BE2C (cell line): ENCODE results near the gene ABTB2.

Experiments
- DNase-seq: peaks from one replicate; pipeline ENCODE4 v3.0.0-alpha.2; 2020
- H3K27me3 ChIP-seq: fragments of 250-450 bp; sonication (Bioruptor Pico); 2 replicates; pipeline ENCODE4 v1.5.1; 2020; ENCODE audit warnings: mild to moderate bottlenecking
- H3K36me3 ChIP-seq: fragments of 250-450 bp; sonication (Bioruptor Pico); 2 replicates; pipeline ENCODE4 v1.5.1; 2020; ENCODE audit warnings: mild to moderate bottlenecking
- H3K4me1 ChIP-seq: fragments of 250-450 bp; sonication (Bioruptor Pico); 2 replicates; pipeline ENCODE4 v1.5.1; 2020
- H3K4me3 ChIP-seq: 2 replicates; pipeline ENCODE4 v1.5.1; 2011; ENCODE audit warnings: low read depth, low read length
- H3K9me3 ChIP-seq: fragments of 250-450 bp; sonication (Bioruptor Pico); 2 replicates; pipeline ENCODE4 v1.5.1; 2020
- CTCF ChIP-seq: IDR thresholded peaks from 2 replicates; pipeline ENCODE4 v1.5.1; 2012; ENCODE audit warnings: mild to moderate bottlenecking, low read depth, low read length

The ABTB2 gene

GRCh38 chr11:34145073-34145472 lies 212.7 kb downstream of the ABTB2 start:
- no peaks in the 10 kb centered on the region for H3K4me1 ChIP-seq
- H3K36me3 ChIP-seq: peaks cover 39% of the 10 kb centered on the region
- H3K9me3 ChIP-seq: no peaks in the 10 kb centered on the region
- no peaks in the 10 kb centered on the region for H3K27me3 ChIP-seq
- no peak overlapping the region for H3K4me3 ChIP-seq
- no peak for DNase-seq
- TF ChIP-seq CTCF: no peak

DNA sequence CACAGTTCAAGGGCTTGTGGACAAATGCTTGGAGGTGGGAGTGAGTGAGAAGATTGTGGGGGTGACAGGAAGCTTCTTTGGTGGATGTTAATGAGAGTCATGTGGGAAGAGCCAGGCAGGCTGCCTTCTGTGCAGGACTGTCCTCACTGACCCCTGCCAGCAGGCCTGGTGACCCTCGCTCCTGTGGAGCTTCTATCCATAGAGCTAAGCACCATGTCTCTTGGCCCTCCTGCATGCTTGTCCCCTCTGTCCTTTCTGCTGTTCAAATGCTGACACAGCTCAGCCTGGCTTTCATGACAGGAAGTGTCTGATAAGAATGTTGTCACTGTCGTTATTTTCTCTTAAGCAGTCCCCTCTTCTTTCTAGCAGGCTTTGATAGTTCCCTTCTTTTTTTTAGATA lies 214.8 kb downstream of the ABTB2 start:
- Histone ChIP-seq H3K9me3 (no peaks in the 10 kb centered on the region), H3K36me3 (peaks cover 42% of the 10 kb centered on the region), H3K4me3 (no peak overlapping the region), H3K27me3 (no peaks in the 10 kb centered on the region), H3K4me1 (no peaks in the 10 kb centered on the region)
- no peak for TF ChIP-seq CTCF
- DNase-seq: no peak

GRCh38 chr11:34140149-34140548 lies 217.7 kb downstream of the ABTB2 start:
- Histone ChIP-seq H3K27me3 (no peaks in the 10 kb centered on the region), H3K9me3 (no peaks in the 10 kb centered on the region), H3K4me1 (no peaks in the 10 kb centered on the region), H3K36me3 (peaks cover 45% of the 10 kb centered on the region), H3K4me3 (no peak overlapping the region)
- no peak for DNase-seq
- TF ChIP-seq CTCF: no peak

GRCh38 chr11:34139346-34139745 lies 218.5 kb downstream of the ABTB2 start:
- Histone ChIP-seq H3K36me3 (peaks cover 49% of the 10 kb centered on the region), H3K4me3 (no peak overlapping the region), H3K9me3 (no peaks in the 10 kb centered on the region), H3K27me3 (no peaks in the 10 kb centered on the region), H3K4me1 (no peaks in the 10 kb centered on the region)
- no peak for TF ChIP-seq CTCF
- DNase-seq: no peak

DNA sequence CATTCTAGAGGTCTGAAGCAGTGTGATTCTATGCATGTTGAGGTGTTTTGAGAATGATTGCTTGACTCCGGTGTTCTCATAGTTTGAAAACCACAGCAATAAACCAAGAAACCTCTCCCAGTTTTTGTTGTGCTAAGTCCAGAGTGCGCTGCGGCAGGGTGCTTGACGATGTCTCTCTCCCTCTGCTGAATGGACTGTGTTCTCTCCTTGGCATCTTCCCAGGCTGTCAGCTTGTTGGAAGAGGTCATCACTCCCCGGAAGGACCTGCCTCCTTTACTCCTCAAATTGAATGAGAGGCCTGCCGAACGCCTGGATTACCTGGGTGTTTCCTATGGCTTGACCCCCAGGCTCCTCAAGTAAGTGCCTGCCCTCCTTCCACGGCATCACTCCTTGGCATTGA lies 221.4 kb downstream of the ABTB2 start:
- Histone ChIP-seq H3K9me3 (no peaks in the 10 kb centered on the region), H3K4me1 (no peaks in the 10 kb centered on the region), H3K27me3 (no peaks in the 10 kb centered on the region), H3K4me3 (no peak overlapping the region), H3K36me3 (peaks cover 49% of the 10 kb centered on the region)
- no peak for DNase-seq
- TF ChIP-seq CTCF: no peak

DNA sequence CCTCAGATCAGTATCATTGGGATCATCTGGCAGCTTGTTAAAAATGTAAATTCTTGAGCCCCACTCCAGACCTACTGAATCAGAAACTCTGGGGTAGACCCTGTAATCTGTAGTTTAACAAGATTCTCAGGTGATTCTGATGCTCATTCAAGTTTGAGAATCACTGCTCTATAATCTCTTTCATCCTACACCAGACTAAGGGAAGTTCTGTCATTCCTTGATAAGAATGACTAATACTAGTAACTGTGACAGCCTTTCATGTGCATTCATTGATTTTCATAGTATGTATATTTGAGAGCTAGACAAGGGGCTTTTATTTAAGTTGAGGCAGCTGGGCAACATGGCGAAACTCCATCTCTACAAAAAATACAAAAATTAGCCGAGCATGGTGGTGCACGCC lies 222.4 kb downstream of the ABTB2 start:
- H3K27me3 ChIP-seq: no peaks in the 10 kb centered on the region
- no peaks in the 10 kb centered on the region for H3K4me1 ChIP-seq
- no peak for DNase-seq
- TF ChIP-seq CTCF: no peak
- H3K9me3 ChIP-seq: no peaks in the 10 kb centered on the region
- H3K36me3 ChIP-seq: peaks cover 44% of the 10 kb centered on the region
- no peak overlapping the region for H3K4me3 ChIP-seq
